Breast epithelium (tissue), 3 donors: ENCODE data around the gene ABCC5.

ENCODE experiments used
- CTCF ChIP-seq, 3 donors: fragments of 450-650 bp; IDR thresholded peaks; one replicate each; pipeline ENCODE4 v1.5.1; 2016 to 2017; ENCODE audit warnings: antibody characterized with exemption in 3 of 3, mild to moderate bottlenecking in 3 of 3, moderate library complexity in 3 of 3
- POLR2A ChIP-seq: fragments of 450-650 bp; IDR thresholded peaks from one replicate; pipeline ENCODE4 v1.6.1; 2016; ENCODE audit warnings: antibody characterized with exemption, mild to moderate bottlenecking, moderate library complexity

- TF ChIP-seq POLR2A = no peak
- TF ChIP-seq CTCF (IDR thresholded peaks at IDR 0.05) = no peak
Measured at GRCh38 chr3:184040010-184040409, 22.3 kb upstream of the ABCC5 start.
